IPS DF 4.7 (cell line): Measurements from ENCODE around the gene OXSR1.
A peak's percentile ranks its signal among the peaks of the same experiment; 100 is the strongest.

Experiments
- DNase-seq: peaks from one replicate; pipeline ENCODE4 v3.0.0-alpha.2; 2013; ENCODE audit warnings: low spot score; ENCODE audit errors: extremely low read depth

OXSR1 gene

DNA sequence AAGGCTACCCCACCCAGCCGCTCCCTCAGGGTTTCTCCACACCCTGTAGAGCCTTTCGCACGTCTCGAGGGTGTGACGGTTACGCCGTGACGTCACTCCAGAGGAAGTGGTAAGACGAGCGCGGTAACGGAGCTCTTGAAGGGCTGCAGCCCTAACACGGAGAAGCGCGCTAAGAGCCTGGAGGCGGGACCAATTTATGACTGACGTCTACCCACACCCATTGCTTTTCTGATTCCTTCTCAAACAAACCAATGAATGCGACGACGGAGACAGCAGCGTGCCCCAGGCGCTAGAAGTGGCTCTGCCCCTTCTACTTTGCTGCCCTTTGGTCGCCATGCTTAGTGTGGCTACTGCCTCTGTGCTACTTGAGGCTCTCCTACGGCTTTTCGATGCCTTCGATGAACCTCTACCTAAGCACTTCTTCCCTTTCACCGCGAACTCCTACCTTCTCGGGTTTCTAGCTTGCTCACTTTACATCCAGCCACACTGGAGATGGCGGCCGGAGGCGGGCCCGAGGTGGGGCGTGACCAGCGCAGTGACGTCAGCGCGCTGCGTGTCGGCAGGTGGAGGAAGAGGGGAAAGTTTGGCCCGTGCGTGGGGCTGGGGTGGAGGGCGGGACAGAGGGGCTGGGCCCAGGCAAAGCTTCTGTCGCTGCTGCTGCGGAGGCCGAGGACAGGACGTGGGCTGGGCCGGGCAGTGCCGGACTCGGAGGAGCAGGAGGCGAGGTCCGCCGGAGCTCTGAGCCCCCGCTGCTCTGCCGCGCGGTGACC, at the start of gene OXSR1:
TSS of gene OXSR1 (plus strand) at position 586 of the 770 bp plus-strand sequence. CDS start 340 bp downstream, outside the sequence.
- peak; percentile 97 for DNase-seq

DNA sequence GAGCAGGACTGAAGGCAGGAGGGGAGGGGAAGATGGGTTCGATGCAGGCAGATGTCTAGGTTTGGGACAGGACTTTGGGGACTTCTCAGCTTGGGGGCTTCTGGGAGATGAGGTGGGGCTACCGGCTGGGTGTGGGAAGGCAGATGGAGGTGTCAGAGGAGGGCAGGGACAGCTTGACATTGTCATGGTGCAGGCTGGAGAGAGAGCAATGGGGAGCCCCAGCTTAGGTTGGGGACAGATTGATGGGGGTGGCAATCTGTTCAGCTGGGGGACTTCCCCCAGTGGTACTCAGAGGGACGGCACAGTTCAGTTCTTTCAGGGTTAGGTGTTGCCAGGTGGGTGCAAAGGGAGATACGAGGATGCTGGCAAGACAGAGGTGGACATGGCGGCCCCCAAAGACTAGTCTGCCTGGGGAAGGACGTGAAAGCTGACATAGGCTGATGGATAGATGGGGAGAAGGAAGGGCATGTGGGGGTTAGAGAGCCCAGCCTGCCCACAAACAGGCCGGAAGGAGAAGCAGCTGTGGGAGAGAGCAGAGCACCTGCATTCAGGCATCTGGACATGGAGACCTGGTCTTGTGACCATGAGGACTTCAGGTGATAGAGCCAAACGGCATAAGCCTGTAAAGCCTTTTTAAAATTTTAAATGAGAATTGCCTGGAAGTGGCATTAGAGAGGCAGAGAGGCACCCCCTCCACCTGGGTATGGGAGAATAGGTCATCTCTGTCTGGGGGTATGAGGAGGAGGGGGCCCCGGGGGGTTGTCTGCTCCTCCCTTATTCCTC, 49.5 kb upstream of the OXSR1 start:
- DNase-seq, result no peak

DNA sequence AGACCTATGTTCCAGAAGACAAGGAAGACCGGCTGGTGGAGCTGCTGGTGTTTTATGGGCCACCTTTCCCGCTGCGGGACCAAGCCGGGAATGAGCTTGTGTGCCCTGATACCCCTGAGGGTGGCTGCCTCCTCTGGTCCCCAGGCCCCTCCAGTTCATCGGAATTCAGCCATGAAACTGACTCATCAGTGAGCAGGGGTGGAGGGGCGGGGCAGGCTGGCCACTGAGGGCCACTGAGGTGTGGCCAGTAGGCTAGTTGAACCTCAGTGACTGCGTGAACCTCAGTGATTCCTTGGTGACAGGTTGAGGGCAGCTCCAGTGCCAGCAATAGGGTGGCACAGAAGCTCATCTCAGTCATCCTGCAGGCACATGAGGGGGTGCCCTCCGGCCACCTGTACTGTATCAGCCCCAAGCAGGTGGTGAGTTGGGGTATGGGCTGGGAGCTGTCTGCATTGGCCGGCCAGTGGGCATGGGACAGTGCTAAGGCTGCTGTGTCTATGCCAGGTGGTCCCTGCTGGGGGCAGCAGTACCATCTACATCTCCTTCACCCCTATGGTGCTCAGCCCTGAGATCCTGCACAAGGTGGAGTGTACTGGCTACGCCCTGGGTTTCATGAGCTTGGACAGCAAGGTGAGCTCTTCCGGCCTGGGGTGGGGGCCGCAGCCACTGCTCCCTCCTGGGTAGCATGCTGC, 48.7 kb upstream of the OXSR1 start:
- DNase-seq, result no peak

DNA sequence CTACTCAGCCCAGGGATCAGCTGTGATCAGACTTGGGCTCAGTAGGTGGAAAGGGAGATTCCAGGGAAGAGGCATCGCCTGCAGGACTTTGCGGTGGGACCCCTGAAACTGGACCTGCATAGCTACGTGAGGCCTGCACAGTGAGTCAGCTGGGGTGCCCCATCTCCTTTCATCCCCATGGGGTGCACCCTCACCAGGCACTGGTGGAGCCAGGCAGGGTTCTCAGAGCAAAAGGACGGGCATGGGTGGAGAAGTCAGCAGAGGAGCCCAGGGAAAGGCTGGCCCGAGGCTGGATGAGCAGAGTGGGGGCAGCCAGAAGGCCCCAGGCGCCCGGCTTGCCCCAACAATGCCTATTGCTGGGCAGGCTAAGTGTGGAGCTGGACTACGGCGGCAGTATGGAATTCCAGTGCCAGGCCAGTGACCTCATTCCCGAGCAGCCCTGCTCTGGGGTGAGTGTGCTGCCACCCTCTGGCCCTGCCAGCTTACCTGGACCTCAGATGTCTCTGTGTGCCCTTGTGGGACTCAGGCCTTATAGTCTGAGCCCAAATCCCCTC, 48.1 kb upstream of the OXSR1 start:
- no peak for DNase-seq

DNA sequence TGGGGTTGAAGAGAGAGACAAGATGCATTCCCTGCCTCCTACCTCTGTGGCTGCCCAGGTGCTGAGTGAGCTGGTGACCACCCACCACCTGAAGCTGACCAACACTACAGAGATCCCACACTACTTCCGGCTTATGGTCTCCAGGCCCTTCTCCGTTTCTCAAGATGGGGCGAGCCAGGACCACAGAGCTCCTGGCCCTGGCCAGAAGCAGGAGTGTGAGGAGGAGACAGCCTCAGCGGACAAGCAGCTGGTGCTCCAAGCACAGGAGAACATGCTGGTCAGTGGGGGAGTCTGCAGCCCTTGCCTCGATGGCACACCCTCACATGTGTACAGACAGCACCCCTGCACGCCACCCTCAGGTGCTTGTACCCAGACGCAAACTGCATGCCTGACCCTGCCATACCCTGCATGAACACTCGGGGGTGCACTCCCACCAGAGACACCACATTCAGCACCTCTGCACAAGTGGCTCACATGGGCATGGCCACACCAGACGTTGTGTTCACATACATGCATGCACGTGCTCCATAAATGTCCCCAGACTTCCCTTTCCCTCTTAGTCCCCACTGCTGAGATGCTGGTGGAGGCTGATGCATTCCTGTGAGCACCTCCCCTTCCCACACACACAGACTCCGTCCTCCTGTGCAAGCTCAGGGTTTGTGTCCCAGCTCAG, 47.5 kb upstream of the OXSR1 start:
- no peak for DNase-seq

DNA sequence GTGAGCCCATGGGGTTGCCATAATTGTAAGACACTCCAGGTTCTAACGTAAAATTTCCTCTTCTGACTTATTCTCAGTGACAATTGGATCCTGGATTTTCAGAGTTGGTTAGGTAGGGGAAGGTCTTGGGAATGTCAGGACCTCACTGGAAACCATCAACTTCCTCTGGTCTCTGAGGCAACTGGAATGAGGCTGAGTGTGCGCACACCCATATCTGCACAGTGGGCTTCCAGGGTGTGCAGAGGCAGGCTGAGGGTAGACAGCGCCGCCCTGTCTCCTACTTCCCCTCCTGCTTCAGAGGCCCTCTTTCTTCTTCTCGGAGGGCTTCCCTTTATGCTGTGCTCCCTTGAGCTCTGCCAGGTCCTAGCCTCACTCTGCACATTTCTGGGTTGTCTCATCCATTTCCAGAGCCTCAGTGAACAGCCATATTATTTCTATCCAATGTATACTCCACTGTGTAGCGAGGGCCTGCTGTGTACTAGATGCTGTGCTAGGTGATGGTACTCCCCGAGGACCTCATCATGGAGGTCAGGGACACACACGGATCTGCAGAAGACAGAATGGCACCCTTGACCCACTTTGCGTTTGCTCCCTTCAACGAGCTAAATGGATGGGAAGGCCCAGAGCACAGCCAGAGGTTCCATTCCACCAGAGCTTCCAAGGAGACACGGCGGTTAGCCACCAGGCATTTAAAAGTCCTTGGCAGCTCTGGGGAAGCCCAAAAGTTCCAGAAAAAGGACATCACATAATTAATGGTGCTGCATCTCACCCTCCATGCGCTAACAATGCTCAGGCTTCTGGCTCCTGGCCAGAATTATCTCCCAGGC, 46.7 kb upstream of the OXSR1 start:
- no peak for DNase-seq

DNA sequence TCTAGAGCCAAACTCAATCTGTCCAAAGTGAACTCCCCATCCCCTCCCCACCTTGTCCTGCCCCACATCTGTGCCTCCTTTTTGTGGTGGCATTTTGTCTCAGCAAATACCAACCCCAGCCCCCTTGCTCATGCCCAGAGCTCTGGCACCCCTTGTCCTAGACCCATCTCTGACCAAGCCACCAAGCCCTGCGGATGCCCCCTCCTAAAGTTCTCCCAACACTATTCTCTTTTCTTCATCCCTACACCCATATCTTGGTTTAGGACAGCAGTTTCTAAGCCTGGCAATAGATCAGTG, 46.1 kb upstream of the OXSR1 start:
- no peak for DNase-seq

DNA sequence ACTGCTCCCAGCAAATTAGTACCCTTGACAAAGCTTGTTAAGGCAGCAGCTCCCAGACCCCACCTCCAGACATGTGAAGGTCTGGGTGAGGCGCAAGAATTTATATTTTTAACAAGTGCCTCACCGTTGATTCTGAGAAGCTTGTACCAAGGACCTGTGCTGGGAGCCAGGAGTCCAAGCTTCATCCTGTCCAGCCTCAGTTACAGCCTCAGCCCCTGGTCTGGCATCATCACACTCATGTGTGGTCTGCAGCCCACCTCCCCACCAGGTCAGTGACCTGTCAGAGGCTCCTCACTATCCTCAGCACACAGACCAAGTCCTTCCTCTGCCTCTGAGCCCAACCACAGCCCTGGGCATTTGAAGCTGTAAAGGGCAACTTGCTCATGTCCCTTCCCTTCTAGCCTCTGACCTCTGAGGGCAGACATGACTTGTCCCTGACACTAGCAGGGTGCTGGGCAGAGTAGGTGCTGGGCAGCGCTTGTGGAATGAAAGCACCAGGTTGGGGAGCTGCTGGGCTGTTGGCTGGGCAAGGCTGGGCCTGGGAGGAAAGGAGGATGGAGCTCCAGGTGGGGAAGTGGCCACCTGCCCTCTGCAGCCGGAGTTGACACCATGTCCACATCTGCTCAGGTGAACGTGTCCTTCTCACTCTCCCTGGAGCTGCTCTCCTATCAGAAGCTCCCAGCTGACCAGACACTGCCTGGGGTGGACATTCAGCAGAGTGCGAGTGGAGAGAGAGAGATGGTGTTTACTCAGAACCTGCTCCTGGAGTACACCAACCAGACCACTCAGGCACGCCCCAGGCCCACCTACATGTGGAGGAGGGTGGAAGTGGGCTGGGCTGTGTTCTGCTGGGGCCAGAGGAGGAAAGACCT, 45.3 kb upstream of the OXSR1 start:
- no peak for DNase-seq

DNA sequence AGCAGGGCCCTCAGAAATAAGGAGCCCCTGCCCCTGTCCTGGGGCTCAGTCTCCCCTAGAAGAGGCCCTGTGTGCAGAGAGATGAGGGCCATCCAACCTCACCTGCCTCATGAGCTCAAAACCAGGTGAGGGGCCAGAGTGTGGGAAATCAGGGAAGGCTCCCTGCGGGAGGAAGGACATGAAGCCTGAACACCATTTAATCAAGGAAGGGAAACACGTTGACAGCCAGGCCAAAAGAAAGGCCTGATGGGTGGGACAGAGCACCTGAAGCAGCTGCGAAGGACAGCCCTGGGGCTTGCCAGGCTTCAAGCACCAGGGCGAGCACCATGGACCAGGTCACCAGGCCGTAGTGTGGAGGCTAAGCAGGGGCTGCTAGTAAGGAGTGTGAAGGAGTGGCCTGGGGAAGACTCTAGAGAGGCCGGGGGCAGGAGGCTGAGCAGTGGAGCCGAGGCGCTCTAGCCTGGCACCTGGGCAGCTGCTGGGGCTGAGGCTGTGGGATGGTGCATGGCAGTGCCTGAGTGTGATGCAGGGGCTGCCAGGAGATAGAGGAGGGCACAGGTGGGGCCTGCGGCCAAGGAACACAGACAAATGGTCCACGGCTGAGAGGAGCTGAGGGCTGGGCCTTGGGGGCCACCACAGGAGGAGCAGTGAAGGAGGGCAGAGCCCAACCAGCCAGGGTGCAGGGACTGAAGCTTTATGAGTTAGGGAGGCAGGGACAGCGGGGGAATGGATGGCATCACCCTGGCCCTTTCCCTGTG, 44.5 kb upstream of the OXSR1 start:
- no peak for DNase-seq

DNA sequence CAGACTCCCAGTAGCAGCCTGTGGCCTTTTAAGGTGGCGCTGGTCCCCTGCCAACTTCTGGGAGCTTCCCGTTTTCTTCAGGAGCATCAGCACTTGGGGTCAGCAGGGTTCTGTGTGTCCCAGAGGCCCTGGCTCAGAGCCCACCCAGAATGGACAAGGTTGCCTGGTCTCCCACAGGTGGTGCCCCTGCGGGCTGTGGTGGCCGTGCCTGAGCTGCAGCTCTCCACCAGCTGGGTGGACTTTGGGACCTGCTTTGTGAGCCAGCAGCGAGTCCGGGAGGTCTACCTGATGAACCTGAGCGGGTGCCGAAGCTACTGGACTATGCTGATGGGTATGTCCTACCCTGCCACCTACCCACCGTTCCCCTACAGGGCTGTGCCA, 43.9 kb upstream of the OXSR1 start:
- no peak for DNase-seq

DNA sequence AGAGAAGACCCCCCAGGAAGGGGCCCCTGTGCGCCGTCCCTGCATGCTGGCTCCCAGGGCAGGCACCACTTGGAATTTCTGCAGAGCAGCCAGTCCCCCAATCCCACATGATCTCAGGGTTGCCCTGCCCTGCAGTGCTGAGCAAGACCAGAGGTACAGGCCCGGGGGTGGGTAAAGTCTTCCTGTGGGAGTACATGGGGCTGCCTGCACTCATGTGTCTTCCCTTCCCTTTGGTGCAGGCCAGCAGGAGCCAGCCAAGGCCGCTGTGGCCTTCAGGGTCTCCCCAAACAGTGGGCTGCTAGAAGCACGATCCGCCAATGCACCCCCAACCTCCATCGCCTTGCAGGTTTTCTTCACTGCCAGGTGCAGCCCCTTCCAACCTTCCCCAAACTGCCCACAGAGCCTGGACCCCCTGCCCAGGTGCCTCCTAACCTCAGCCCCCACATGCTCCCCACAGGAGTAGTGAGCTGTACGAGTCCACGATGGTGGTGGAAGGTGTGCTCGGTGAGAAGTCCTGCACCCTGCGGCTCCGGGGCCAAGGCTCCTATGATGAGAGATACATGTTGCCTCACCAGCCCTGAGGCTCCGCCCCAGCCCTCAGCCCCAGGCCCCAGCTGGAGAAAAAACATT, 43.4 kb upstream of the OXSR1 start:
- DNase-seq, result no peak

DNA sequence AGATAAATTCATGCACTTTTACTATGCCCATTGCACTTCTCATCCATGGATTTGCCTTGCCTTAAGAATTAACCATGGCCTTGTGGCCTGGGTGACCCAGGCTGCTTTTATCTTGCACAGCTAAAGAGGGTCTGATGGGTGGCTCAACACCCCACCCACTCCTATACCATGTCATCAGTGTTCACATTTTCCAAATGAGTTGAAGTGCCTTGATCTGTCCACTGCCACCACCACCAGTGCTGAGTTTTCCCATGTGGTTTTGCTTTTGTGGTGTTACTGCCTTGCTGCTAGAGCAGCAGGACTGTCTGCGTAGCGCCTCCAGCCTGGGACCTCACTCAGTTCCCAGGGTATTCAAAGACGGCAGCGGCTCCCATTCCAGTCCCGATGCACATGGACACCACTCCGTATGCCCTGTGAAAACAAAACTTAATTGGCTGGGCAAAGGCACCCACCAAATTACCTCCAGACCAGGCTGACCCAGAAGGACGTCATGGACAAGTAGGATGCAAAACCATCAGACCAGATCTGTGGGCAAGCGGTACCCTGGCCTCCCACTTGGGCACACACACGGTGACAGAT, 42.5 kb upstream of the OXSR1 start:
- DNase-seq, result no peak

DNA sequence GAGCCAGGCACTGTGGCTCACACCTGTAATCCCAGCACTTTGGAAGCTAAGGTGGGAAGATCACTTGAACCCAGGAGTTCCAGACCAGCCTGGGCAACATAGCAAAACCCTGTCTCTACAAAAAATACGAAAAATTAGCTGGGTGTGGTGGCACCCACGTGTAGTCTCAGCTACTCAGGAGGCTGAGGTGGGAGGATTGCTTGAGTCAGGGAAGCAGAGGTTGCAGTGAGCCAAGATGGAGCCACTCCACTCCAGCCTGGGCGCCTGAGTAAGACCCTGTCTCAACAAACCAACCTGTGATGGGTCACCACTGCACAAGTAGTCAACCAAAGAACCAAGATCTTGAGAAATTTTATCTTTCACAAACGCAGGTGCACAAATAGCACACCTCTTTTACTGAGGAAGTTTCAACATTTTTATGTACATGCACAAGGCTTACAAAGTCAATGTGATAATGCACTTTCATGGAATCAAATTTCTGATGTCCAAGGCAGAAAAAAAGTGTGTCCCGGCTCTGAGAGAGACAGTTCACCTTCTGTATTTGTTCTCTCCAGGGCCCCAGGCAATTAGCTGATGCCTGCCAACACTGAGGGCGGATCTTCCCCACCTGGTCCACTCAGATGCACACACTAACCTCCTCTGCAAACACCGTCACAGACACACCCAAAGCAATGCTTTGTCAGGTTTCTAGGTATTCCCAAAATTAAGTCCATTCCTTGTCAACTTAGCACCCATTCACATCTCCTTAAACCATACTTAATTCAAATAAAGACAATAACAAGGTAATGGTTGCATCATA, 40.8 kb upstream of the OXSR1 start:
- no peak for DNase-seq

DNA sequence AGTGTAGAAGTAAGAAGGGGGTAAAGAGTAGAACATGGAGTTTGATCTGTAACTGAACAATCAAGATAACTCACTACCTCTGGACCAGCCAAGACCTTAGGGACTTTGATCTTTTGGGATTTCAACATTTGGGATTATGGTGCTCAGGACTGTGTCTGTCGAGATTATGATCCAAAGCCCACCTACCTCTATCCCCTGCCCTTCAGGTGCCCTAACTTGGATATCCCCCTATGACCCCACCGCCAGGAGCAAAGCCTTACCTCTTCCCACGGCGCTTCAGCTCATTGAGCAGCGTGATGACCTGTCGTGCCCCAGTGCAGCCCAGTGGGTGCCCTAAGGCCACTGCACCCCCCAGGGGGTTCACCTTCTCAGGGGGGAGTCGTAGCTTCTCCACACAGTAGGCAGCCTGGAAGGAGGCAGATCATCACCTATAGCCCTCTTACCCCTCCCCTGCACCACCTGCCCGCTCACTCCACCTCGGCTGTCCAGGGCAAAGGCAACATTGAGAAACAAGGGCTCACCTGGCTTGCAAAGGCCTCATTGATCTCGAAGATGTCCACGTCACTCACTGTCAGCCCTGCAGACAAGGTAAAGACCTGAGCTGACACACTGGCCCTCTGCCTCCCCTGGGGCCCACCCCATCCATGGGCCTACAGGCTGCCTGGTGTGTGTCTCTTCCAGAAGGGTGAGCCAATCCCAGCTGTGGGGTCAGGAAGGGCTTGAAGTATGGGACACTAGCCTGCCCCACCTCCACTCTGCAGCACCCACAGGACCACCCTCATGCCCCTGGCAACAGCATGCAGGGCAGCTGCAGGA, 39.8 kb upstream of the OXSR1 start:
- no peak for DNase-seq

DNA sequence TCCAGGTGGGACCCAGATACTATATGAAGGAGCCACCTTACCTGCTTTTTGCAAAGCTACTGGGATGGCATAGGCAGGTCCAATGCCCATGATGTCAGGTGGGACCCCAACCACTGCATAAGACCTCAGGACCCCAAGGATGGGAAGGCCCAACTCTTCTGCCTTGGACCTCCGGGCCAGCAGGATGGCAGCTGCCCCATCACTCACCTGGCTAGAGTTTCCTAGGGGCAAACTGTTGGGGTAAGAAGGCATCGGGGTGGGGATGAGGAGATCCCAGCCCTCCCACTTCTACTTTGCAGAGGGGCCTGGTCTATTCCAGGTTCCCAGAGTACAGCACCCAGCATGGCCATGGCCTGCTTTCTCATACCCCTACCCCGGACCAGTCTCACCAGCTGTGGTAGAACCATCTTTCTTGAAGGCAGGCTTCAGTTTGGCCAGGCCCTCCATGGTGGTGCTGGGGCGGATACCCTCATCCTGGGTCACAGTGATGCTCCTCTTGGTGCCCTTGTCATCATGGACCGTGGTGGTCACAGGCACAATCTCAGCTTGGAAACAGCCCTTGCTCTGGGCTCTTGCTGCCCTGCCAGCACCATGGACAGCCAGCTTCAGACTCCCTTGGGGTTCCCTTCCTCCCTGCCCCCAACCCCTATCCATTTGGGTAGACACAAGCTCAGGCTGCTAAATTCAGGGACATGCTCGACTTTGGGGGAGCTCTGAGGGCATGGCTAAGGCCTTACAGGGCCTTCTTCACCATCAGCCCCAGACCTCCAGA, 39.0 kb upstream of the OXSR1 start:
- DNase-seq, result no peak
